ENCODE results near the gene SF3B3.

- TF ChIP-seq EZH2 (IDR thresholded peaks at IDR 0.05) (no peak), CTCF (IDR thresholded peaks at IDR 0.05) (no peak)
Observed at GRCh38 chr16:70577256-70577698, 53.7 kb downstream of the SF3B3 start.
